ENCODE data around the gene UPP2.

The UPP2 gene

DNA sequence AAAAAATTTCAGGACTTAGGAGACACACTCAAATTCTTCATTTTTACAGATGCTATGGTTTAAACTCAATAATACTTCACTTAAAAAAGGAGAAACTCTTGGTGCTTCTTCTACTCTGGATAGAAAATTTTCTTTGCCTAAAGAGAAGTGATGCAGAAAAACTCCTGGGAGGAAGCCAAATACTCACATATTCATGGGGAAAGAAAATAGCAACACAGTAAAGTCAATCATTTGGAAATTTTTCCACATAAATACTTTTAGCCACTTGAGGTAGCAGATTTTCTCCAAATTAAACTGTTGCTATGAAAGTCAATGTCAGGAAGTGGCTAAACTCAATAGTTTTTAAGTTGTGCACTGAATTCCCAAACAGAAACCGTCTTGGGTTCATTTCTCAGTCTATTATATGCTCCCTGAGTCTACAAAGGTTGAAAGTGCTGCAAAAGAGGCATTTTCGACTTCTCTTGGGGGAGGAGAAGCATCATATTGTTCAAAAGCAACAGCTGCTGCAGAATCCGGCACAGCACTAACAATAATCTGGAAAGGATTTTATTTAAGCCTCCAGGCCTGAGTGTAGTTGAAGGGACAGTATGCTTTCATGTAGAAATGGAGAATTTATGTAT, 81.1 kb downstream of the UPP2 start:
- in situ Hi-C loops (cut with HindIII; ENCODE audit: low pct_ligation_motif_present, low sequenced_read_pairs): no loop called here
- DNase-seq: no peak
- Histone ChIP-seq H3K27me3 (replicated peaks) (no peaks in the 10 kb centered on the region), H3K36me3 (replicated peaks) (no peaks in the 10 kb centered on the region), H3K27ac (no peak overlapping the region), H3K4me3 (ENCODE audit: low read depth, low read length) (no peak overlapping the region)
- TF ChIP-seq, protein P1, sequence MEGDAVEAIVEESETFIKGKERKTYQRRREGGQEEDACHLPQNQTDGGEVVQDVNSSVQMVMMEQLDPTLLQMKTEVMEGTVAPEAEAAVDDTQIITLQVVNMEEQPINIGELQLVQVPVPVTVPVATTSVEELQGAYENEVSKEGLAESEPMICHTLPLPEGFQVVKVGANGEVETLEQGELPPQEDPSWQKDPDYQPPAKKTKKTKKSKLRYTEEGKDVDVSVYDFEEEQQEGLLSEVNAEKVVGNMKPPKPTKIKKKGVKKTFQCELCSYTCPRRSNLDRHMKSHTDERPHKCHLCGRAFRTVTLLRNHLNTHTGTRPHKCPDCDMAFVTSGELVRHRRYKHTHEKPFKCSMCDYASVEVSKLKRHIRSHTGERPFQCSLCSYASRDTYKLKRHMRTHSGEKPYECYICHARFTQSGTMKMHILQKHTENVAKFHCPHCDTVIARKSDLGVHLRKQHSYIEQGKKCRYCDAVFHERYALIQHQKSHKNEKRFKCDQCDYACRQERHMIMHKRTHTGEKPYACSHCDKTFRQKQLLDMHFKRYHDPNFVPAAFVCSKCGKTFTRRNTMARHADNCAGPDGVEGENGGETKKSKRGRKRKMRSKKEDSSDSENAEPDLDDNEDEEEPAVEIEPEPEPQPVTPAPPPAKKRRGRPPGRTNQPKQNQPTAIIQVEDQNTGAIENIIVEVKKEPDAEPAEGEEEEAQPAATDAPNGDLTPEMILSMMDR (IDR thresholded peaks at IDR 0.05; ENCODE audit: low read depth, low read length, missing control alignments): no peak

DNA sequence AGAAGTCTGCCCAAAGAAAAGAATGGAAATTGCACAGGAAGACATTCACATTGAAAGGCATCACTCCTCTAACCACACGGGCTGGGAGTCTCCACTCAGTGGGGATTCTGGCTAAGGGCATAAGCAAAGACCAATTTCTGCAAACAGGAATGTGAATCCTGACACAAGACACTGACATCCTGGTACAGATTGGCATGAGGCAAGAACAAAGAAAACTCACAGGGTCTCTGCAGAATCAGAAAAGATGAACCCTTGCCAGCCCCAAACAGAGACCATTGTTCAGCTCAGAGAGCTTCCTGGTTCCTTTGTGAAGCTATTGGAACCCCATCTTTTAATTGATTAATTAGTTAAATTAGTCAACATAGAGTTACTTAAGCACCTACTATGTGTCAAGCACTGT, 82.3 kb downstream of the UPP2 start:
- TF ChIP-seq, protein P1 (IDR thresholded peaks at IDR 0.05; ENCODE audit: low read depth, low read length, missing control alignments): no peak
- H3K36me3 ChIP-seq (replicated peaks): no peaks in the 10 kb centered on the region
- no peak for DNase-seq
- no peak overlapping the region for H3K27ac ChIP-seq
- in situ Hi-C loops (cut with HindIII; ENCODE audit: low pct_ligation_motif_present, low sequenced_read_pairs): no loop called here
- no peaks in the 10 kb centered on the region for H3K27me3 ChIP-seq (replicated peaks)
- no peak overlapping the region for H3K4me3 ChIP-seq (ENCODE audit: low read depth, low read length)

DNA sequence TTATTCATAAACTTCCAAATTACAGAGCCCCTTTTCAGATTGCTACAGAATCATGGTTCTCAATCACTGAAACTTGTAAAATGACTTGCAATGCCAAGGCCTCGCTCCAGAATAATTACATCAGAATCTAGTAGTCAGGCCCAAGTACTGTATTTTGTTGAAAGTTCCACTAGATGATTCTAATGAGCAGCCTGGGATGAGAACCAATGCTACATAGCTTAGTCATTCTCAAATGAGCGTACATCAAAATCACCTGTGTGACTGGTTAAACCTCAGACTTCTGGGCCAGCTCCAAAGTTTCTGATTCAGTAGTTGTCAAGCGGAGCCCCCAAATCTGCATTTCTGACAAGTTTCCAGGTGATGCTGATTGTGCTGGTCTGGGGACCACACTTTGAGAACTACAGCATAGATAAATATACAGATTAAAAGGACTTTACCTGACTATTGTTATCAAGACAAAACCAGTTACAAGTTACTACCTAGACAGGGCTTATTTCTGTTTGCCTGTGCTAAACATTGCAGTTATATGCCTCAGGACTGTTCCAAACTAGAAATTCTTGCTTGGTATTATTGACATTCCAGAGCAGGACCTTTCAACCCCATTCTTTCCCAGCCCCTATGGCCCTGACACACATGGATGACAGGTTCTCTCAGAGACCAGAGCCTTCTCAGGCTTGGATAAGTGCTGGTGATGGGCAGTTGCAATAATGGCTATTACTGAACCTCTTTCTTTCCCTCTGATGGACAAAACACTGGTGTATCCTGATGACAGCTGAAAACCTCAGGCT, 83.1 kb downstream of the UPP2 start:
- in situ Hi-C loops (cut with HindIII; ENCODE audit: low pct_ligation_motif_present, low sequenced_read_pairs): no loop called here
- no peak for DNase-seq
- no peak overlapping the region for H3K27ac ChIP-seq
- H3K36me3 ChIP-seq (replicated peaks): no peaks in the 10 kb centered on the region
- no peak overlapping the region for H3K4me3 ChIP-seq (ENCODE audit: low read depth, low read length)
- TF ChIP-seq, protein P1 (IDR thresholded peaks at IDR 0.05; ENCODE audit: low read depth, low read length, missing control alignments): no peak
- H3K27me3 ChIP-seq (replicated peaks): no peaks in the 10 kb centered on the region
